K562 (cell line): ENCODE measurements around the gene HAPSTR1. TPM values are rescaled to one million over a fixed set of nuclear protein-coding genes. Genes with fewer than 3 reads are reported as not detected.
A peak's percentile ranks its signal among the peaks of the same experiment; 100 is the strongest.

ENCODE experiments used
- GABPA ChIP-seq: fragments of 200-800 bp; sonication (Bioruptor generic); conservative IDR thresholded peaks from 2 replicates; pipeline ENCODE4 v1.6.1; 2016; ENCODE audit warnings: low read depth, missing genetic modification characterization, missing compliant biosample characterization
- GTF2E2 ChIP-seq: fragments of 200-800 bp; sonication (Bioruptor generic); IDR thresholded peaks from 2 replicates; pipeline ENCODE4 v1.6.1; 2016; ENCODE audit warnings: missing genetic modification characterization, missing compliant biosample characterization
- JUNB ChIP-seq: fragments of 450-650 bp; formaldehyde crosslinking; conservative IDR thresholded peaks from 2 replicates; pipeline ENCODE4 v1.4.0; 2020; ENCODE audit warnings: mild to moderate bottlenecking
- MTA2 ChIP-seq: fragments of 450-650 bp; IDR thresholded peaks from 2 replicates; pipeline ENCODE4 v1.6.1; 2016; ENCODE audit warnings: low read depth
- NCOR1 ChIP-seq: fragments of 450-650 bp; IDR thresholded peaks from 2 replicates; pipeline ENCODE4 v1.6.1; 2016; ENCODE audit warnings: mild to moderate bottlenecking, moderate library complexity
- RBFOX2 ChIP-seq: fragments of 200-400 bp; formaldehyde crosslinking; IDR thresholded peaks from 2 replicates; pipeline ENCODE4 v1.6.1; 2017; ENCODE audit warnings: low read depth, mild to moderate bottlenecking, low read length, moderate library complexity
- RFX5 ChIP-seq: IDR thresholded peaks from 2 replicates; pipeline ENCODE4 v1.6.1; 2011; ENCODE audit warnings: low read depth, mild to moderate bottlenecking, improper control_type of control experiment, low read length
- STAG1 ChIP-seq: sonication (generic); formaldehyde crosslinking; IDR thresholded peaks from 2 replicates; pipeline ENCODE4 v1.5.0; 2020; ENCODE audit warnings: missing genetic modification reagents, borderline replicate concordance
- ZC3H11A ChIP-seq: IDR thresholded peaks from 2 replicates; pipeline ENCODE4 v1.6.1; 2012; ENCODE audit warnings: low read depth, low read length, improper control_type of control experiment
- ZNF217 ChIP-seq: sonication (generic); formaldehyde crosslinking; IDR thresholded peaks from 2 replicates; pipeline ENCODE4 v1.8.0; 2022; ENCODE audit warnings: mild to moderate bottlenecking, missing genetic modification reagents
- ZNF766 ChIP-seq: fragments of 200-800 bp; sonication (Bioruptor generic); conservative IDR thresholded peaks from 2 replicates; pipeline ENCODE4 v1.6.1; 2016; ENCODE audit warnings: missing genetic modification characterization, missing compliant biosample characterization
- polyA plus RNA-seq, 8 experiments: library from polyadenylated mRNA; depleted of rRNA in 4 of 8; stranded (reverse) in 5 of 8; unstranded in 3 of 8; fragments of >200 nt; fragmentation: Nextera tagmentation in 2 of 8; fragmentation: Illumina TruSeq in 1 of 8; extraction: Ambion mirVana in 2 of 8; extraction: Trizol in 1 of 8; gene quantifications; 2 replicates each; pipeline versions ENCODE4 v1.2.1 to v1.2.3, GENCODE V29; 2011 to 2014; ENCODE audit warnings: inconsistent platforms in 1 of 8, missing spikeins in 1 of 8
- total RNA-seq, 7 experiments: library from RNA; depleted of rRNA in 6 of 7; stranded (reverse); fragments of >200 nt in 6 of 7; fragmentation: Illumina TruSeq in 2 of 7; extraction: Trizol in 2 of 7; gene quantifications; 2 replicates each; pipeline versions ENCODE4 v1.2.1 to v1.2.3, GENCODE V29; 2011 to 2021; ENCODE audit warnings: low replicate concordance in 1 of 7
- TF ChIP-seq, protein P1 (sequence below): IDR thresholded peaks from 2 replicates; pipeline ENCODE4 v1.6.1; 2014; ENCODE audit warnings: antibody characterized with exemption
- TF ChIP-seq, protein P2 (sequence below): fragments of 200-800 bp; sonication (Bioruptor generic); IDR thresholded peaks from 2 replicates; pipeline ENCODE4 v1.6.1; 2016; ENCODE audit warnings: missing genetic modification characterization, missing compliant biosample characterization
- TF ChIP-seq, protein P3 (sequence below): fragments of 250-450 bp; sonication (Bioruptor Pico); IDR thresholded peaks from 2 replicates; pipeline ENCODE4 v1.5.0; 2020; ENCODE audit warnings: mild to moderate bottlenecking
- TF ChIP-seq, protein P4 (sequence below): fragments of 450-650 bp; IDR thresholded peaks from 2 replicates; pipeline ENCODE4 v1.6.1; 2016; ENCODE audit warnings: low read depth, mild to moderate bottlenecking, moderate library complexity
- TF ChIP-seq, protein P5 (sequence below): sonication (generic); formaldehyde crosslinking; IDR thresholded peaks from 2 replicates; pipeline ENCODE4 v1.8.0; 2022; ENCODE audit warnings: missing genetic modification reagents, mild to moderate bottlenecking, borderline replicate concordance
- TF ChIP-seq, protein P6 (sequence below): fragments of 250-450 bp; sonication (Bioruptor Pico); IDR thresholded peaks from 2 replicates; pipeline ENCODE4 v1.9.0; 2021; ENCODE audit warnings: mild to moderate bottlenecking

The HAPSTR1 gene
- total and polyA plus RNA-seq, 9 of the 15 experiments (the other 6 are each of a cell fraction or from before 2014, with no cell fraction given) = 10.8 to 67.9 (median 36.5) TPM

DNA sequence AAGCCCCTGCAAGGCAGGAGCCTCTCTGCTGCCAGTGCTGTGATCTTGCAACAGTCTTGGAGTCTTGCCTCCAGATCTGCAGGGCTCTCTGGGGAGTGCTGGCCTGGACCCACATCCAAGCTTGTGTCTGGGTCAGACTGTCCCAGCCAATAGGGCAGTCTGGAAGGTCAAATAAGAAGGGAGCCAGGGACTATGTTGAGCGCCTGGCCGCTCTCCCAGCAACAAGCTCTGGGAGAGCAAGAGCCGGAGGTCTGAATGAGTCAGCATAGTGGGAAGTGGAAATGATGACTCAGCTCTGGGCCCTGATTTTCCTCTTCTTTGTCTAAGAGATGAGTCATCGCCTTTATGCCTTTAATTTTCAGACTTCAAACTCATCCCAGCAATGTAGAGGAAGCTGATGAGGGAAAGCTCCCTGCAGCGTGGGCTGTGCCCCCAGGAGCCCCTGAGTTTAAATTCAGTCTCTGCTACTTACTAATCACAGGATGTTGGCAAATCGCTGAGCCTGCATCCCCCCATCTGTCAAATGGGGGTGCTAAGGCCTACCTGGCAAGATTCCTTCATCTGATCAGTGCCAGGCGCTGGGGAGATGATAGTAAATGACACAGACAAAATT is 43.6 kb upstream of the HAPSTR1 start (continued):
- TF ChIP-seq, protein P1, sequence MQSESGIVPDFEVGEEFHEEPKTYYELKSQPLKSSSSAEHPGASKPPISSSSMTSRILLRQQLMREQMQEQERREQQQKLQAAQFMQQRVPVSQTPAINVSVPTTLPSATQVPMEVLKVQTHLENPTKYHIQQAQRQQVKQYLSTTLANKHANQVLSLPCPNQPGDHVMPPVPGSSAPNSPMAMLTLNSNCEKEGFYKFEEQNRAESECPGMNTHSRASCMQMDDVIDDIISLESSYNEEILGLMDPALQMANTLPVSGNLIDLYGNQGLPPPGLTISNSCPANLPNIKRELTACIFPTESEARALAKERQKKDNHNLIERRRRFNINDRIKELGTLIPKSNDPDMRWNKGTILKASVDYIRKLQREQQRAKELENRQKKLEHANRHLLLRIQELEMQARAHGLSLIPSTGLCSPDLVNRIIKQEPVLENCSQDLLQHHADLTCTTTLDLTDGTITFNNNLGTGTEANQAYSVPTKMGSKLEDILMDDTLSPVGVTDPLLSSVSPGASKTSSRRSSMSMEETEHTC = no peak
- TF ChIP-seq STAG1 = no peak
- TF ChIP-seq, protein P2, sequence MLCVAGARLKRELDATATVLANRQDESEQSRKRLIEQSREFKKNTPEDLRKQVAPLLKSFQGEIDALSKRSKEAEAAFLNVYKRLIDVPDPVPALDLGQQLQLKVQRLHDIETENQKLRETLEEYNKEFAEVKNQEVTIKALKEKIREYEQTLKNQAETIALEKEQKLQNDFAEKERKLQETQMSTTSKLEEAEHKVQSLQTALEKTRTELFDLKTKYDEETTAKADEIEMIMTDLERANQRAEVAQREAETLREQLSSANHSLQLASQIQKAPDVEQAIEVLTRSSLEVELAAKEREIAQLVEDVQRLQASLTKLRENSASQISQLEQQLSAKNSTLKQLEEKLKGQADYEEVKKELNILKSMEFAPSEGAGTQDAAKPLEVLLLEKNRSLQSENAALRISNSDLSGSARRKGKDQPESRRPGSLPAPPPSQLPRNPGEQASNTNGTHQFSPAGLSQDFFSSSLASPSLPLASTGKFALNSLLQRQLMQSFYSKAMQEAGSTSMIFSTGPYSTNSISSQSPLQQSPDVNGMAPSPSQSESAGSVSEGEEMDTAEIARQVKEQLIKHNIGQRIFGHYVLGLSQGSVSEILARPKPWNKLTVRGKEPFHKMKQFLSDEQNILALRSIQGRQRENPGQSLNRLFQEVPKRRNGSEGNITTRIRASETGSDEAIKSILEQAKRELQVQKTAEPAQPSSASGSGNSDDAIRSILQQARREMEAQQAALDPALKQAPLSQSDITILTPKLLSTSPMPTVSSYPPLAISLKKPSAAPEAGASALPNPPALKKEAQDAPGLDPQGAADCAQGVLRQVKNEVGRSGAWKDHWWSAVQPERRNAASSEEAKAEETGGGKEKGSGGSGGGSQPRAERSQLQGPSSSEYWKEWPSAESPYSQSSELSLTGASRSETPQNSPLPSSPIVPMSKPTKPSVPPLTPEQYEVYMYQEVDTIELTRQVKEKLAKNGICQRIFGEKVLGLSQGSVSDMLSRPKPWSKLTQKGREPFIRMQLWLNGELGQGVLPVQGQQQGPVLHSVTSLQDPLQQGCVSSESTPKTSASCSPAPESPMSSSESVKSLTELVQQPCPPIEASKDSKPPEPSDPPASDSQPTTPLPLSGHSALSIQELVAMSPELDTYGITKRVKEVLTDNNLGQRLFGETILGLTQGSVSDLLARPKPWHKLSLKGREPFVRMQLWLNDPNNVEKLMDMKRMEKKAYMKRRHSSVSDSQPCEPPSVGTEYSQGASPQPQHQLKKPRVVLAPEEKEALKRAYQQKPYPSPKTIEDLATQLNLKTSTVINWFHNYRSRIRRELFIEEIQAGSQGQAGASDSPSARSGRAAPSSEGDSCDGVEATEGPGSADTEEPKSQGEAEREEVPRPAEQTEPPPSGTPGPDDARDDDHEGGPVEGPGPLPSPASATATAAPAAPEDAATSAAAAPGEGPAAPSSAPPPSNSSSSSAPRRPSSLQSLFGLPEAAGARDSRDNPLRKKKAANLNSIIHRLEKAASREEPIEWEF (CRISPR knock-in tag) = no peak
- TF ChIP-seq RBFOX2 = no peak
- TF ChIP-seq GABPA (tag) = 0 out of 2 replicates have a peak, but pooled peaks have one; percentile 24
- TF ChIP-seq NCOR1 = no peak
- TF ChIP-seq MTA2 = no peak
- 0 out of 2 replicates have a peak, but pooled peaks have one; percentile 12 for TF ChIP-seq RFX5
- no peak for TF ChIP-seq GTF2E2 (tag)
- no peak for TF ChIP-seq ZNF766 (CRISPR knock-in tag)
- TF ChIP-seq, protein P3, sequence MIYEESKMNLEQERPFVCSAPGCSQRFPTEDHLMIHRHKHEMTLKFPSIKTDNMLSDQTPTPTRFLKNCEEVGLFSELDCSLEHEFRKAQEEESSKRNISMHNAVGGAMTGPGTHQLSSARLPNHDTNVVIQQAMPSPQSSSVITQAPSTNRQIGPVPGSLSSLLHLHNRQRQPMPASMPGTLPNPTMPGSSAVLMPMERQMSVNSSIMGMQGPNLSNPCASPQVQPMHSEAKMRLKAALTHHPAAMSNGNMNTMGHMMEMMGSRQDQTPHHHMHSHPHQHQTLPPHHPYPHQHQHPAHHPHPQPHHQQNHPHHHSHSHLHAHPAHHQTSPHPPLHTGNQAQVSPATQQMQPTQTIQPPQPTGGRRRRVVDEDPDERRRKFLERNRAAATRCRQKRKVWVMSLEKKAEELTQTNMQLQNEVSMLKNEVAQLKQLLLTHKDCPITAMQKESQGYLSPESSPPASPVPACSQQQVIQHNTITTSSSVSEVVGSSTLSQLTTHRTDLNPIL = no peak
- no peak for TF ChIP-seq ZNF217 (CRISPR knock-in tag)
- TF ChIP-seq, protein P4, sequence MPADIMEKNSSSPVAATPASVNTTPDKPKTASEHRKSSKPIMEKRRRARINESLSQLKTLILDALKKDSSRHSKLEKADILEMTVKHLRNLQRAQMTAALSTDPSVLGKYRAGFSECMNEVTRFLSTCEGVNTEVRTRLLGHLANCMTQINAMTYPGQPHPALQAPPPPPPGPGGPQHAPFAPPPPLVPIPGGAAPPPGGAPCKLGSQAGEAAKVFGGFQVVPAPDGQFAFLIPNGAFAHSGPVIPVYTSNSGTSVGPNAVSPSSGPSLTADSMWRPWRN = no peak
- peak; percentile 100 for TF ChIP-seq JUNB (CRISPR knock-in tag)
- TF ChIP-seq ZC3H11A = no peak
- TF ChIP-seq, protein P5, sequence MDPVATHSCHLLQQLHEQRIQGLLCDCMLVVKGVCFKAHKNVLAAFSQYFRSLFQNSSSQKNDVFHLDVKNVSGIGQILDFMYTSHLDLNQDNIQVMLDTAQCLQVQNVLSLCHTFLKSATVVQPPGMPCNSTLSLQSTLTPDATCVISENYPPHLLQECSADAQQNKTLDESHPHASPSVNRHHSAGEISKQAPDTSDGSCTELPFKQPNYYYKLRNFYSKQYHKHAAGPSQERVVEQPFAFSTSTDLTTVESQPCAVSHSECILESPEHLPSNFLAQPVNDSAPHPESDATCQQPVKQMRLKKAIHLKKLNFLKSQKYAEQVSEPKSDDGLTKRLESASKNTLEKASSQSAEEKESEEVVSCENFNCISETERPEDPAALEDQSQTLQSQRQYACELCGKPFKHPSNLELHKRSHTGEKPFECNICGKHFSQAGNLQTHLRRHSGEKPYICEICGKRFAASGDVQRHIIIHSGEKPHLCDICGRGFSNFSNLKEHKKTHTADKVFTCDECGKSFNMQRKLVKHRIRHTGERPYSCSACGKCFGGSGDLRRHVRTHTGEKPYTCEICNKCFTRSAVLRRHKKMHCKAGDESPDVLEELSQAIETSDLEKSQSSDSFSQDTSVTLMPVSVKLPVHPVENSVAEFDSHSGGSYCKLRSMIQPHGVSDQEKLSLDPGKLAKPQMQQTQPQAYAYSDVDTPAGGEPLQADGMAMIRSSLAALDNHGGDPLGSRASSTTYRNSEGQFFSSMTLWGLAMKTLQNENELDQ (CRISPR knock-in tag) = no peak
- TF ChIP-seq, protein P6, sequence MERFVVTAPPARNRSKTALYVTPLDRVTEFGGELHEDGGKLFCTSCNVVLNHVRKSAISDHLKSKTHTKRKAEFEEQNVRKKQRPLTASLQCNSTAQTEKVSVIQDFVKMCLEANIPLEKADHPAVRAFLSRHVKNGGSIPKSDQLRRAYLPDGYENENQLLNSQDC = no peak
